Measurements from ENCODE around the gene ZC3H7A.

Gene ZC3H7A

GRCh38 chr16:11797166-11797956 is at the start of gene ZC3H7A:
ZC3H7A (minus strand) TSS chr16:11797258; CDS start chr16:11782354, 14,904 bp downstream.
- Histone ChIP-seq H3K4me1 (ENCODE audit: control insufficient read depth, insufficient read depth, low read length) (peaks cover 9% of the 10 kb centered on the region; the same call in 1 of the 2 replicates), H3K27me3 (ENCODE audit: control insufficient read depth, insufficient read depth, low read length) (no peaks in the 10 kb centered on the region), H3K9me3 (ENCODE audit: control insufficient read depth, insufficient read depth, low read length) (no peaks in the 10 kb centered on the region), H3K4me3 (ENCODE audit: low read depth, low read length) (peak within 1 kb of the TSS; percentile 91), H3K27ac (ENCODE audit: low read depth, low read length) (peak within 1 kb of the TSS; percentile 99), H3K36me3 (ENCODE audit: control insufficient read depth, insufficient read depth, low read length) (peaks cover 15% of the 10 kb centered on the region), H3K9ac (ENCODE audit: low read depth, low read length) (peak within 1 kb of the TSS; percentile 89)

- no peak overlapping the region for H3K27ac ChIP-seq (ENCODE audit: low read depth, low read length)
- H3K36me3 ChIP-seq (ENCODE audit: control insufficient read depth, insufficient read depth, low read length), result peaks cover 96% of the 10 kb centered on the region
- no peaks in the 10 kb centered on the region for H3K27me3 ChIP-seq (ENCODE audit: control insufficient read depth, insufficient read depth, low read length)
- no peak overlapping the region for H3K9ac ChIP-seq (ENCODE audit: low read depth, low read length)
- H3K4me1 ChIP-seq (ENCODE audit: control insufficient read depth, insufficient read depth, low read length), result no peaks in the 10 kb centered on the region
- H3K9me3 ChIP-seq (ENCODE audit: control insufficient read depth, insufficient read depth, low read length), result no peaks in the 10 kb centered on the region
- no peak overlapping the region for H3K4me3 ChIP-seq (ENCODE audit: low read depth, low read length)
Observed at GRCh38 chr16:11844499-11844898, 47.4 kb upstream of the ZC3H7A start.

GRCh38 chr16:11843861-11844260 is 46.8 kb upstream of the ZC3H7A start:
- Histone ChIP-seq H3K9me3 (ENCODE audit: control insufficient read depth, insufficient read depth, low read length) (no peaks in the 10 kb centered on the region), H3K36me3 (ENCODE audit: control insufficient read depth, insufficient read depth, low read length) (peaks cover 96% of the 10 kb centered on the region), H3K4me3 (ENCODE audit: low read depth, low read length) (no peak overlapping the region), H3K4me1 (ENCODE audit: control insufficient read depth, insufficient read depth, low read length) (no peaks in the 10 kb centered on the region), H3K27ac (ENCODE audit: low read depth, low read length) (no peak overlapping the region), H3K27me3 (ENCODE audit: control insufficient read depth, insufficient read depth, low read length) (no peaks in the 10 kb centered on the region), H3K9ac (ENCODE audit: low read depth, low read length) (no peak overlapping the region)

- H3K27ac ChIP-seq (ENCODE audit: low read depth, low read length), result no peak overlapping the region
- no peak overlapping the region for H3K9ac ChIP-seq (ENCODE audit: low read depth, low read length)
- H3K4me1 ChIP-seq (ENCODE audit: control insufficient read depth, insufficient read depth, low read length), result no peaks in the 10 kb centered on the region
- peaks cover 96% of the 10 kb centered on the region for H3K36me3 ChIP-seq (ENCODE audit: control insufficient read depth, insufficient read depth, low read length)
- no peak overlapping the region for H3K4me3 ChIP-seq (ENCODE audit: low read depth, low read length)
- no peaks in the 10 kb centered on the region for H3K9me3 ChIP-seq (ENCODE audit: control insufficient read depth, insufficient read depth, low read length)
- H3K27me3 ChIP-seq (ENCODE audit: control insufficient read depth, insufficient read depth, low read length), result no peaks in the 10 kb centered on the region
Observed at GRCh38 chr16:11843206-11843605, 46.1 kb upstream of the ZC3H7A start.

- Histone ChIP-seq H3K27ac (ENCODE audit: low read depth, low read length) (no peak overlapping the region), H3K4me3 (ENCODE audit: low read depth, low read length) (no peak overlapping the region), H3K9me3 (ENCODE audit: control insufficient read depth, insufficient read depth, low read length) (no peaks in the 10 kb centered on the region), H3K4me1 (ENCODE audit: control insufficient read depth, insufficient read depth, low read length) (peaks cover 10% of the 10 kb centered on the region), H3K9ac (ENCODE audit: low read depth, low read length) (no peak overlapping the region), H3K36me3 (ENCODE audit: control insufficient read depth, insufficient read depth, low read length) (peaks cover 97% of the 10 kb centered on the region), H3K27me3 (ENCODE audit: control insufficient read depth, insufficient read depth, low read length) (no peaks in the 10 kb centered on the region)
Observed at GRCh38 chr16:11841026-11841425, 44.0 kb upstream of the ZC3H7A start.

- Histone ChIP-seq H3K36me3 (ENCODE audit: control insufficient read depth, insufficient read depth, low read length) (peaks cover 59% of the 10 kb centered on the region), H3K4me3 (ENCODE audit: low read depth, low read length) (no peak overlapping the region), H3K9ac (ENCODE audit: low read depth, low read length) (no peak overlapping the region), H3K4me1 (ENCODE audit: control insufficient read depth, insufficient read depth, low read length) (peaks cover 11% of the 10 kb centered on the region), H3K27ac (ENCODE audit: low read depth, low read length) (peak overlapping the region; percentile 81), H3K9me3 (ENCODE audit: control insufficient read depth, insufficient read depth, low read length) (no peaks in the 10 kb centered on the region), H3K27me3 (ENCODE audit: control insufficient read depth, insufficient read depth, low read length) (no peaks in the 10 kb centered on the region)
Observed at GRCh38 chr16:11836650-11837244, 39.7 kb upstream of the ZC3H7A start.

GRCh38 chr16:11835891-11836649 is 39.0 kb upstream of the ZC3H7A start:
- Histone ChIP-seq H3K36me3 (ENCODE audit: control insufficient read depth, insufficient read depth, low read length) (peaks cover 52% of the 10 kb centered on the region), H3K27ac (ENCODE audit: low read depth, low read length) (peak overlapping the region; percentile 81), H3K4me3 (ENCODE audit: low read depth, low read length) (no peak overlapping the region), H3K4me1 (ENCODE audit: control insufficient read depth, insufficient read depth, low read length) (peaks cover 11% of the 10 kb centered on the region), H3K27me3 (ENCODE audit: control insufficient read depth, insufficient read depth, low read length) (no peaks in the 10 kb centered on the region), H3K9ac (ENCODE audit: low read depth, low read length) (no peak overlapping the region), H3K9me3 (ENCODE audit: control insufficient read depth, insufficient read depth, low read length) (no peaks in the 10 kb centered on the region)

- Histone ChIP-seq H3K9me3 (ENCODE audit: control insufficient read depth, insufficient read depth, low read length) (no peaks in the 10 kb centered on the region), H3K36me3 (ENCODE audit: control insufficient read depth, insufficient read depth, low read length) (peaks cover 45% of the 10 kb centered on the region)
Observed at GRCh38 chr16:11835309-11835708, 38.3 kb upstream of the ZC3H7A start.

GRCh38 chr16:11833951-11834695 is 37.1 kb upstream of the ZC3H7A start:
- H3K4me3 ChIP-seq (ENCODE audit: low read depth, low read length), result no peak overlapping the region

More at GRCh38 chr16:11835309-11835708, 38.3 kb upstream of the ZC3H7A start:
- Histone ChIP-seq H3K4me1 (ENCODE audit: control insufficient read depth, insufficient read depth, low read length) (peaks cover 11% of the 10 kb centered on the region), H3K27ac (ENCODE audit: low read depth, low read length) (peak overlapping the region; percentile 81), H3K9ac (ENCODE audit: low read depth, low read length) (no peak overlapping the region), H3K27me3 (ENCODE audit: control insufficient read depth, insufficient read depth, low read length) (no peaks in the 10 kb centered on the region), H3K4me3 (ENCODE audit: low read depth, low read length) (no peak overlapping the region)

GRCh38 chr16:11828696-11829095 is 31.6 kb upstream of the ZC3H7A start:
- H3K27ac ChIP-seq (ENCODE audit: low read depth, low read length), result no peak overlapping the region
- H3K4me1 ChIP-seq (ENCODE audit: control insufficient read depth, insufficient read depth, low read length), result no peaks in the 10 kb centered on the region
- H3K9ac ChIP-seq (ENCODE audit: low read depth, low read length), result no peak overlapping the region
- no peaks in the 10 kb centered on the region for H3K9me3 ChIP-seq (ENCODE audit: control insufficient read depth, insufficient read depth, low read length)
- H3K4me3 ChIP-seq (ENCODE audit: low read depth, low read length), result no peak overlapping the region
- no peaks in the 10 kb centered on the region for H3K27me3 ChIP-seq (ENCODE audit: control insufficient read depth, insufficient read depth, low read length)
- no peaks in the 10 kb centered on the region for H3K36me3 ChIP-seq (ENCODE audit: control insufficient read depth, insufficient read depth, low read length)

More at GRCh38 chr16:11833951-11834695, 37.1 kb upstream of the ZC3H7A start:
- Histone ChIP-seq H3K4me1 (ENCODE audit: control insufficient read depth, insufficient read depth, low read length) (peaks cover 11% of the 10 kb centered on the region), H3K9ac (ENCODE audit: low read depth, low read length) (no peak overlapping the region), H3K27me3 (ENCODE audit: control insufficient read depth, insufficient read depth, low read length) (no peaks in the 10 kb centered on the region), H3K9me3 (ENCODE audit: control insufficient read depth, insufficient read depth, low read length) (no peaks in the 10 kb centered on the region), H3K36me3 (ENCODE audit: control insufficient read depth, insufficient read depth, low read length) (peaks cover 33% of the 10 kb centered on the region), H3K27ac (ENCODE audit: low read depth, low read length) (no peak overlapping the region)
